DMS 273 (cell line): Measurements from ENCODE around the gene KRT222.

Experiments
- DNase-seq: peaks from one replicate; lab custom pipeline; 2025; ENCODE audit not compliant: unreplicated experiment; lab: John Stamatoyannopoulos, UW

Gene KRT222

GRCh38 chr17:40659911-40660310 lies 5.1 kb downstream of the KRT222 start:
- DNase-seq = no peak

- DNase-seq = no peak
These were observed 6.6 kb downstream of the KRT222 start for GRCh38 chr17:40658396-40658795.

GRCh38 chr17:40651939-40652338 lies 13.0 kb downstream of the KRT222 start:
- no peak for DNase-seq

DNA sequence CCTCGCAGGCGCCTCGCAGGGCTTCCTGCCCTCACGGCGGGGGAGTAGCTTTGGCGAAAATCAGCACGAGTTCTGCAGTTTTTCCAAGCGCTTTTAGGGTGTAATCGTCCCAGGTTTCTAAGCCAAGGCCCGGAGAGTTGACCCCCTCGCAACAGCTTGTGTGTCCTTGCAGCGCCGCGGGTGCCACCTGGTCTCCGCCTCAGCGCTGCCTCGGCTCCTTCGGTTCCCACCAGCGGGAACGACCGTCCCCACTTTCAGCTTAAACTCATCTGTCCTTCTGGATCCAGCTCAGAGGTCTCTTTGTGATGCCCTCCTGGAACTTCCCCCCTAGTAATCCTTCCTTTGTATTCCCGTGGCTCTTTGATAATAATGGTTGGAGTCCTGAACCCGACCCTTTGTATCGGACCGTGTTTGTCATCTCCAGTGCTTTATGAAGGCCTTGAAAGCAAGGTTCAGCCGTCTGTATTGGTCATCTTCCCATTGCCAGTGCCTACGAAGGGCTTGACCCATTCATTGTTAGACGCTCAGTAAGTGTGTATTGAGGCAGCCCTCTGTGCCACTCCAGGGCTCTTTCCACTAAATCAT lies 16.5 kb downstream of the KRT222 start:
- peak; percentile 84 for DNase-seq

DNA sequence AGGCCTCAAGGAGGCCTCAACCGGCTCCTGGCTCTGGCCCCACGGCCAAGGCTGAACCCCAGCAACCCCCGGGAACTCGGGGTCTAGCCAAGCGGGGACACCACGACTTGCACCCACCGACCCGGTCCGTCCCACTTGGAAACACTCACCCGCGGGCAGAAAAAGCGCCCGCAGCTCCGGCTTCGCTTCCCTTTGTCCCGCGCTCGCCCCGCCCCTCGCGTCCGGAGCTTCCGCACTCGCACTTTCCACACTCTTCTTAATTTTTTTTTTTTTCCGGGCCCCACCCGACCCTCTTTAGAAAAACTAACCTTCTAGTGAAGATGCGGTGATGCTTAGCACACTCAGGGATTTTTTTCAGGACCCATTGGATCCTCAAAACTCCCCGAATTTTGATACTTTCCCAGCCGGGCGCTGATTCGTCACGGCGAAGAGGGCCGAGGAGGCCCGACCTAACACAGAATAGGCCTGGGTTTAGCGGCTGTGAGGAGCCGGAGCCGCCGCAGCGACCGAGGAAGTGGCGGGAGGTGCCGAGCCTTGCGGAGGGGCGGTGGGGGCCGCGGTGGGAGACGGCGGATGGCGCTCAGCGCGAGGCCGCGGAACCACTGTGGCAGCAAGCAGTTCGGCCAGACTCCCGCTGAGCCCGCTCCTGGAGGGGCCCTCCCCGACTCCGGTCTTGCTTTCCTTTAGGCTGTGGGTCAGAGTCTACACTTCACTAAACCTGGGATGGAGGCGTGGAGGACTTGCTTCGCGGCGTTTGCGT lies 17.2 kb downstream of the KRT222 start, which contains the start of gene SMARCE1:
Gene SMARCE1, minus strand, starts transcription at position 195 of the 760 bp plus-strand sequence. CDS start 2,016 bp downstream, outside the sequence.
- DNase-seq = peak; percentile 88

DNA sequence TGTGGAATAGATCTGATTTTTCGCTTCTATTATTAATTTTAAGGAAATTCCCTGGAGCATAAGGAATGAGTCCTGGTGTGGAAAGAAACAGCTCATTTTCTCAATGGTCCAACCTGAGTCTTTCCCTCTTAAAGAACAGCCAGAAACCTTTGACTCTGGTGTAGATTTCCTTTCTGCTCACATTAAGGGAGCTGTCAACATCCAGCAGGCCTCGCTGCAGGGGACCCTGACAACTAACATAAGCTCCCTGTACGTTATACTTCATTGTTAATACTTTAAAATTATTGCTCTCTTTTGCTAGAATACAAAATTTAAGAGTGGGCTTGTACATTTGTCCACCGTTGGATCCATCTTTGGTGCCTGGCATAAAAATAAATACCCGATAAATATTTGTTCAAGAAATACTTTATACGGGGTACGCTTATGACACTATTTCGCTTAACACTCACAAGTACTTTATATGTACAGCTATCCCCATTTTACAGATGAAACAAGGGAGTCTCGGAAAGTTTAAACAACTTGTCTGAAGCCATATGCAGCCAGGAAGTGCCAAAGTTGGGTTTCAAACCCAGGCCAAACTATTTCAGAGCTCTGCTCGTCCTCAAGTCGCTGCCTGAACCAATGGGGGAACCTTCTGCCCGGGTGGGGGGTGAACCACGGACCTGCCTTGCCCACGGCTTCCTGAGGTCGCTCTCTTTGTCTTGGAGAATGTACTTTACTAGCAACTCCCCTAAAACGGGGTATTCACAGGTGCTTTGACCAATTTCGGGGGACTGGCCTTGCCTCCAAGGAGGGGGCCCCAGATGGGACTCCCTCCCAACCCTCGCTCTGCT lies 18.0 kb downstream of the KRT222 start:
- peak; percentile 18 for DNase-seq

DNA sequence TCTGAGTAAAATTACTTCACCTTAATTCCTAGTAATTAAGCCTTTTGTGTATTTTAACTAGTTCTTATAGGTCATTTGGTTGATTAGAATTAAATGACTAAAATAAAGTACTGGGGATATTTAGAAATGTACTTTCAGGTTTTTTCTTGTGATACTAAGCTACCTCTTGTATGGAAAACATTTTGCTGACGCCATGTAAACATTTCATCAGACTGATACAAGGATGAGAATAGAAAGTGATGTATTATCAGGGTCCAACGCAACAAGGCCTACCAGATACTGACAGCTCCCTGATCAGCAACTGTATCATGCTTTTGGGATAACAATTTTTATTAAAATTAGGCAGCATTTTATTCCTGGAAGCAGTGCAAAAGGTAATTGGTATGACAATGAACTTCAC lies 19.0 kb downstream of the KRT222 start:
- no peak for DNase-seq

DNA sequence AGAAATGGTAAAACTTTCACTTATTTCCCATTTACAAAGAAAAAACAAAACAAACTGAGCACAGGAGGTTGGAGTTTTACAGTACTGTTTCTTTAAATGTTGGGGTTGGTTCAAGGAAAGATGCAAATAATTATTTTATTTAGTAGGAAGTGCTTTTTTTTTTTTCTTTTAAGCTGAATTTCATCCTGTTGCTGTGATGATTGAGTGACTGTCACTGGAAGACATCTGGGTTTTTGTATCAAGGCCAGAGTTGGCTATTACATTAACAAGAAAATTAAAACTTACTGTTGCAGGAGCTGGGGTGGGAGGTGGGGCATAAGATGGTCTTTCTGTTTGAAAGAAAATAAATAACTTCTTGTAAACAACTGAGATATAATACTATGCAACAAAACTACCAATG lies 19.7 kb downstream of the KRT222 start:
- no peak for DNase-seq

DNA sequence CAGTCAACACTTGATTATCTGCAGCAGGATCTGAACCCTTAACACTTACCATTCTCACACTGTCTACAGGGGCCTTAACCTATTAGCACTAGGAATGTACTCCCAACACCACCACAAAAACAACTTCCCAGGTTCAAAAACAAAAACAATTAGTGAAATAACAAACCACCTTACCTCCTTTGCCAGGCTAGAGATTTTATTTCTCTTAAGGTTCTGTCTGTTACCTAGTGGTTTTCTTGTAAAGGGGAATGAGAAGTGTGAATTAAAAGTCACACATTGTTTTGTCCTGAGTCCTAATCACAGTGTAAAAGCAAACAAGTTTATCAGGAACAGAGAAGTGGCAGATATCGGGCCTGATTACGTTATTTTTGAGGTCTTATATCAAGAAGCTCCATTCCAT lies 27.0 kb downstream of the KRT222 start:
- DNase-seq = no peak

GRCh38 chr17:40633871-40634270 lies 31.1 kb downstream of the KRT222 start:
- no peak for DNase-seq

GRCh38 chr17:40632216-40632615 lies 32.8 kb downstream of the KRT222 start:
- DNase-seq = no peak

GRCh38 chr17:40629842-40630241 lies 35.1 kb downstream of the KRT222 start:
- DNase-seq = no peak

- no peak for DNase-seq
These were observed 39.7 kb downstream of the KRT222 start for GRCh38 chr17:40625311-40625710.

DNA sequence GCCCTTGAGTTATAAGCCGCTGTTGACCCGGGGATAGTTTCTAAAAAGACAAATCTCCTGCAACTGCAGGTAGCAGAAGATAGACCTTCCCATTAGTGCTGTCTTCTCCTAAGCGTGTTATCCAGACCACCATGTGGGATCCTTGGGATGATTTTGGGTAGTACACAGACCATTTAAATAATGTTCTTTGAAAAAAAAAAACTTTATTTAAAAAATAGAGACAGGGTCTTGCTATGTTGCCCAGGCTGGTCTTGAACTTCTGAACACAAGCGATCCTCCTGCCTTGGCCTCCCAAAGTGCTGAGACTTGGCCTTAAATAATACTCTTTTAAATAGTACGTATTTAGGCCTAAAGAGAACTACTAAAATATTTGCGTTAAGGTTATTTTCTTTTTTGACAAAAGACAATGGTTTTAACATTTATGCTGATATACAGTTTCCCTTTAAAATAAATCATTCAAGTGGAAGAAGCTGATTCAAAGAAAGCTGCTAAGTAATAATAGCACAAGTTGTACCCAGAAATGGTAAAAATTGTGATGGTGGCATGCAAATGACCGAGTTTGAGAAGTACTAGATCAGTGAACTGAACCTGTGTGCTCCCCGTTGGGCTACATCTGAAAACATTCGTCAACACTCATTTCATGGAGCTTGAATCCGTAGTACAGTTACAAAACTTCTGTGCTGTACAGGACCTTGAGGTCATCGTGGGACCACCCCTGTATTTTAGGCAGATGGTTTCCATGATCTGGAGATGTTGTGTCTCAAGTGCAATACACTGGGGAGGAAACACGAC lies 41.4 kb downstream of the KRT222 start:
- DNase-seq = no peak

- no peak for DNase-seq
These were observed 42.5 kb downstream of the KRT222 start for GRCh38 chr17:40622509-40622928.

- no peak for DNase-seq
These were observed 43.4 kb downstream of the KRT222 start for GRCh38 chr17:40621578-40621977.

- DNase-seq = no peak
These were observed 44.0 kb downstream of the KRT222 start for GRCh38 chr17:40621019-40621418.

- no peak for DNase-seq
These were observed 46.0 kb downstream of the KRT222 start for GRCh38 chr17:40618754-40619625.

DNA sequence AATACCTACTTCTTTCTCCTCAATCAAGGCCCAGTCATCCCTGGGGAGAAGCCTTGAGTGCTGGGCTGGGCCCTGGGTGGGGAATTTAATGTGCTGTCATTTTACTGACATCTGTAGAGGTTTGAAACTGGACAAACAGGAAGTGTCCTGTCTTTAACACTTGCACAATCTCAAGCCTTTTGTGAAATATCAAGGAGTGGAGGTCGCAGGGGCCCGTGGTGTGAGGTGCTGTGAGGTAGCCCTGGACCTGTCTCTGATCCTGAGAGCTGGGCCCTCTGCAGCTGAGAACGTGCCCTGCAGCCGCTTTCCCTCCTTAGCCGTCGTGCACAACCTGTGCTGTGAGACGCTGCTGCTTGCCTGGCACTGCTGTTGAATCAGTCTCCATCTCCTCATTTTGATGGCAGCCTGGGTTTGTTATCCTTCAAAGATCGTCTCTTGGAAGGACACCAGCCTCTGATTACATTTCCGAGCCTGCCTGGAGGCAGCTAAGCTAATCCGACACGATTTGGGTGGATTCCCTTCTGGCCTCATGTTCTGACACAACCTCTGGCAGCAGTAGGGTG lies 47.2 kb downstream of the KRT222 start:
- peak; percentile 6 for DNase-seq

DNA sequence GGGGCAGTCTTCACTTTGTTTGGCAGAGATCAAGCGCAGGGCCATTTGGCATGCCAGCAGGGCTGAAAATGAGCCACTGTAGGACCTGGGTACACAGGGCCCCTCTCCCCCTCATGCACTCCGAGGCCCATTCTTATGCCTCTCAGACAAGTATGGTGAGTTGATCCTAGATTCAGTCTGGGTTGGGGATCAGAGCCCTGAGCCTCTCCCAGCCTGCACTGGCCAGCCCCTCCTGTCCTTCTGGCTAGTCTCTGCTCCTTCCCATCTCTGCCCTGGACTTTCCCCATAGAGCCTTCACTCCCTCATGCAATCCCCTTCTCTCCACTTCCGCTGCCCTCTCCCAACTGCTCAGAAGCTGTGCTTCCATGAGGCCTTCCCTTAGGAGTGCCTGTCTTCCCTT lies 48.4 kb downstream of the KRT222 start:
- no peak for DNase-seq
